ENCODE results near the gene RIPK1. TPM values are rescaled to one million over a fixed set of nuclear protein-coding genes. Genes with fewer than 3 reads are reported as not detected.
"Not testable (repeated sequence)": the region's sequence is repeated elsewhere in the genome, so short reads cannot be mapped to it uniquely, and the experiment has no call there.

The RIPK1 gene
- total and polyA plus RNA-seq, 2 donors (not counting 3 experiments of a cell fraction or from before 2014, with no cell fraction given), result 11.2 to 20.6 TPM

DNA sequence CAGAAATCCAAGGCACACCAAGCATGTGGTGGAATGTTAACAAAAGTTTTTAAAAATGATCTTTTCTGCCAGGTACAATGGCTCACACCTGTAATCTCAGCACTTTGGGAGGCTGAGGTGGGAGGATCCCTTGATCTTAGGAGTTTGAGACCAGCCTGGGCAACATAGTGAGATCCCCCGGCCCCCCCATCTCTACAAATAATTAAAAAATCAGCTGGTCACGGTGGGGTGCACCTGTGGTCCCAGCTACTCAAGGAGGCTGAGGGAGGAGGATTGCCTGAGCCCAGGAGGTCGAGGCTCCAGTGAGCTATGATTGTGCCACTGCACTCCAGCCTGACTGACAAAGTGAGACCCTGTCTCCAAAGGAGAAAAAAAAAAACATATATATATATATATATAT is 8.0 kb downstream of the RIPK1 start:
- ChIA-PET POLR2A (interaction anchor here (0.6 to 0.7 kb wide), 3 partner anchors 10 to 50 kb away, joined by 3 to 4 read pairs (median 4); no protein-coding TSS in a partner anchor), CTCF (interaction anchor here (1.1 to 1.3 kb wide), 2 partner anchors 9 to 175 kb away, joined by 3 to 5 read pairs; no protein-coding TSS in a partner anchor)
- Histone ChIP-seq H3K4me3 (replicated peaks in 1 of 3; ENCODE audit: insufficient read depth in 1 of 3, low read depth in 1 of 3, low read length in 3 of 3) (no peak overlapping the region), H3K4me2 (ENCODE audit: insufficient read depth, low read length) (no peak overlapping the region), H3K27me3 (ENCODE audit: control insufficient read depth in 2 of 2, insufficient read depth in 2 of 2, low read length in 2 of 2) (no peaks in the 10 kb centered on the region), H3K9me3 (replicated peaks; ENCODE audit: control insufficient read depth, insufficient read depth, low read length) (no peaks in the 10 kb centered on the region), H3K27ac (ENCODE audit: insufficient read depth, low read depth, low read length) (no peak overlapping the region), H4K20me1 (replicated peaks; ENCODE audit: control insufficient read depth, extremely low read depth, insufficient read depth, low read length) (no peaks in the 10 kb centered on the region), H3K79me2 (ENCODE audit: control insufficient read depth, insufficient read depth, low read length) (peaks cover 37% of the 10 kb centered on the region), H3K36me3 (ENCODE audit: control insufficient read depth in 2 of 2, extremely low read depth in 1 of 2, insufficient read depth in 2 of 2, low read length in 2 of 2) (peaks cover 0 to 18% of the 10 kb centered on the region in 2 experiments), H3K9ac (replicated peaks; ENCODE audit: extremely low read depth, insufficient read depth, low read length) (no peak overlapping the region), H3K4me1 (ENCODE audit: control insufficient read depth, extremely low read depth, insufficient read depth, low read length) (peaks cover 9% of the 10 kb centered on the region), H2AFZ (ENCODE audit: low read depth, low read length) (no peak overlapping the region), H3K9me1 (replicated peaks; ENCODE audit: control insufficient read depth, extremely low read depth, insufficient read depth, low read length) (no peaks in the 10 kb centered on the region)
- dilution Hi-C loops (cut with MboI; ENCODE audit: extremely low pct_ligation_motif_present, low sequenced_read_pairs) (no loop called here), intact Hi-C loops (cut with micrococcal nuclease) (no loop called here)
- TF ChIP-seq POLR2AphosphoS5 (IDR thresholded peaks at IDR 0.05; ENCODE audit: insufficient read depth, low read depth, low read length), result no peak
- no peak for TF ChIP-seq GATA2 (IDR thresholded peaks at IDR 0.05; ENCODE audit: insufficient read depth, insufficient read length, low read depth, low read length)
- FAIRE-seq, result no peak
- DNase-seq (ENCODE audit: low read depth, low spot score), result no peak
- no TSS peak for BruUV-seq (replicated peaks)

DNA sequence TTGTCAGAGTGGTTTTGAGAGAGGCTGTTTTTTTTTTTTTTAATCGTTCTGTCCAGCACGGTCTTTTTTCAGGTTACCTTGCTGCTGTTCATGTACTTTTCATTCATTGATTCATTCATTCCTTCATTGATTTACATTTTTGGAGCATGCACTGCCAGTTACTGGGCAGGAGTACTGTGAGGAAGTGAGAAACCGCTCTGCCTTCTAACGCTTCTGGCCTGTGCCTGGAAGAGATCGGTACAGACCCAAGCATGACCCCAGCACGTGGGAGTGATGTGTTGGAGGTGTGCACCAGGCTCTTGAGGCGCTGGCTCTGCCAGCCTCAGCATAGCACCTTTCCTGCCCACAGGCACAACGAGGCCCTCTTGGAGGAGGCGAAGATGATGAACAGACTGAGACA is 9.1 kb downstream of the RIPK1 start:
- Histone ChIP-seq H3K9me3 (replicated peaks; ENCODE audit: control insufficient read depth, insufficient read depth, low read length) (no peaks in the 10 kb centered on the region), H3K4me2 (ENCODE audit: insufficient read depth, low read length) (no peak overlapping the region), H3K27me3 (ENCODE audit: control insufficient read depth in 2 of 2, insufficient read depth in 2 of 2, low read length in 2 of 2) (no peaks in the 10 kb centered on the region), H3K9ac (replicated peaks; ENCODE audit: extremely low read depth, insufficient read depth, low read length) (no peak overlapping the region), H3K9me1 (replicated peaks; ENCODE audit: control insufficient read depth, extremely low read depth, insufficient read depth, low read length) (no peaks in the 10 kb centered on the region), H2AFZ (ENCODE audit: low read depth, low read length) (no peak overlapping the region), H3K4me1 (ENCODE audit: control insufficient read depth, extremely low read depth, insufficient read depth, low read length) (peaks cover 9% of the 10 kb centered on the region), H3K4me3 (replicated peaks in 1 of 3; ENCODE audit: insufficient read depth in 1 of 3, low read depth in 1 of 3, low read length in 3 of 3) (no peak overlapping the region), H3K36me3 (ENCODE audit: control insufficient read depth in 2 of 2, extremely low read depth in 1 of 2, insufficient read depth in 2 of 2, low read length in 2 of 2) (peaks cover 0 to 18% of the 10 kb centered on the region in 2 experiments), H3K27ac (ENCODE audit: insufficient read depth, low read depth, low read length) (no peak overlapping the region), H3K79me2 (ENCODE audit: control insufficient read depth, insufficient read depth, low read length) (peaks cover 29% of the 10 kb centered on the region), H4K20me1 (replicated peaks; ENCODE audit: control insufficient read depth, extremely low read depth, insufficient read depth, low read length) (no peaks in the 10 kb centered on the region)
- dilution Hi-C loops (cut with MboI; ENCODE audit: extremely low pct_ligation_motif_present, low sequenced_read_pairs) (no loop called here), intact Hi-C loops (cut with micrococcal nuclease) (no loop called here)
- DNase-seq (ENCODE audit: low read depth, low spot score), result no peak
- ChIA-PET CTCF (no interaction called here), POLR2A (no interaction called here)
- no peak for TF ChIP-seq GATA2 (IDR thresholded peaks at IDR 0.05; ENCODE audit: insufficient read depth, insufficient read length, low read depth, low read length)
- TF ChIP-seq EZH2 (IDR thresholded peaks at IDR 0.05; ENCODE audit: borderline replicate concordance, low read depth, low read length, severe bottlenecking), result no peak
- no peak for TF ChIP-seq JUN (IDR thresholded peaks at IDR 0.05; ENCODE audit: borderline replicate concordance, insufficient read depth, insufficient read length, low read depth)
- no peak for TF ChIP-seq POLR2AphosphoS5 (IDR thresholded peaks at IDR 0.05; ENCODE audit: insufficient read depth, low read depth, low read length)
- TF ChIP-seq, protein P1, sequence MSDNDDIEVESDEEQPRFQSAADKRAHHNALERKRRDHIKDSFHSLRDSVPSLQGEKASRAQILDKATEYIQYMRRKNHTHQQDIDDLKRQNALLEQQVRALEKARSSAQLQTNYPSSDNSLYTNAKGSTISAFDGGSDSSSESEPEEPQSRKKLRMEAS (IDR thresholded peaks at IDR 0.05; ENCODE audit: insufficient read depth, insufficient read length), result no peak
- no peak for TF ChIP-seq POLR2A (IDR thresholded peaks at IDR 0.05; ENCODE audit: low read depth, low read length)
- TF ChIP-seq FOS (IDR thresholded peaks at IDR 0.05; ENCODE audit: borderline replicate concordance, insufficient read depth, low read length), result no peak
- TF ChIP-seq, protein P2, sequence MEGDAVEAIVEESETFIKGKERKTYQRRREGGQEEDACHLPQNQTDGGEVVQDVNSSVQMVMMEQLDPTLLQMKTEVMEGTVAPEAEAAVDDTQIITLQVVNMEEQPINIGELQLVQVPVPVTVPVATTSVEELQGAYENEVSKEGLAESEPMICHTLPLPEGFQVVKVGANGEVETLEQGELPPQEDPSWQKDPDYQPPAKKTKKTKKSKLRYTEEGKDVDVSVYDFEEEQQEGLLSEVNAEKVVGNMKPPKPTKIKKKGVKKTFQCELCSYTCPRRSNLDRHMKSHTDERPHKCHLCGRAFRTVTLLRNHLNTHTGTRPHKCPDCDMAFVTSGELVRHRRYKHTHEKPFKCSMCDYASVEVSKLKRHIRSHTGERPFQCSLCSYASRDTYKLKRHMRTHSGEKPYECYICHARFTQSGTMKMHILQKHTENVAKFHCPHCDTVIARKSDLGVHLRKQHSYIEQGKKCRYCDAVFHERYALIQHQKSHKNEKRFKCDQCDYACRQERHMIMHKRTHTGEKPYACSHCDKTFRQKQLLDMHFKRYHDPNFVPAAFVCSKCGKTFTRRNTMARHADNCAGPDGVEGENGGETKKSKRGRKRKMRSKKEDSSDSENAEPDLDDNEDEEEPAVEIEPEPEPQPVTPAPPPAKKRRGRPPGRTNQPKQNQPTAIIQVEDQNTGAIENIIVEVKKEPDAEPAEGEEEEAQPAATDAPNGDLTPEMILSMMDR (IDR thresholded peaks at IDR 0.05; ENCODE audit: extremely low read depth in 1 of 2, insufficient read depth in 1 of 2, low read depth in 1 of 2, low read length in 2 of 2), result no peak
- TF ChIP-seq MYC (IDR thresholded peaks at IDR 0.05; ENCODE audit: low read depth, low read length), result no peak
- no peak for FAIRE-seq
- no TSS peak for BruUV-seq (replicated peaks)

DNA sequence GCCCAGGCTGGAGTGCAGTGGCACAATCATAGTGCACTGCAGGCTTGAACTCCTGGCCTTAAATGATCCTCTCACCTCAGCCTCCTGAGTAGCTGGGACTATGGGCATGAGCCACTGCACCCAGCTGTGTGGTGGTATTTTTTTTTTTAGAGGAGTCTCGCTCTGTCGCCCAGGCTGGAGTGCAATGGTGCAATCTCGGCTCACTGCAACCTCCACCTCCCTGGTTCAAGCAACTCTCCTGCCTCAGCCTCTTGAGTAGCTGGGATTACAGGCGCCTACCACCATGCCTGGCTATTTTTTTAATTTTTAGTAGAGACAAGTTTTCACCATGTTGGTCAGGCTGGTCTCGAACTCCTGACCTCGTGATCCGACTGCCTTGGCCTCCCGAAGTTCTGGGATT is 10.7 kb downstream of the RIPK1 start:
- intact Hi-C loops (cut with micrococcal nuclease); DNase-seq (ENCODE audit: low read depth, low spot score); H3K9me1 ChIP-seq (replicated peaks; ENCODE audit: control insufficient read depth, extremely low read depth, insufficient read depth, low read length); dilution Hi-C loops (cut with MboI; ENCODE audit: extremely low pct_ligation_motif_present, low sequenced_read_pairs); H3K4me1 ChIP-seq (ENCODE audit: control insufficient read depth, extremely low read depth, insufficient read depth, low read length); H2AFZ ChIP-seq (ENCODE audit: low read depth, low read length); H3K4me2 ChIP-seq (ENCODE audit: insufficient read depth, low read length); H4K20me1 ChIP-seq (replicated peaks; ENCODE audit: control insufficient read depth, extremely low read depth, insufficient read depth, low read length); H3K27ac ChIP-seq (ENCODE audit: insufficient read depth, low read depth, low read length); H3K9me3 ChIP-seq (replicated peaks; ENCODE audit: control insufficient read depth, insufficient read depth, low read length); BruUV-seq (replicated peaks); H3K4me3 ChIP-seq (replicated peaks in 1 of 3; ENCODE audit: insufficient read depth in 1 of 3, low read depth in 1 of 3, low read length in 3 of 3); CTCF ChIA-PET; H3K9ac ChIP-seq (replicated peaks; ENCODE audit: extremely low read depth, insufficient read depth, low read length); FAIRE-seq; H3K27me3 ChIP-seq (ENCODE audit: control insufficient read depth in 2 of 2, insufficient read depth in 2 of 2, low read length in 2 of 2); POLR2A ChIA-PET: not testable (repeated sequence)
- peaks cover 9 to 25% of the 10 kb centered on the region in 2 experiments for H3K36me3 ChIP-seq (ENCODE audit: control insufficient read depth in 2 of 2, extremely low read depth in 1 of 2, insufficient read depth in 2 of 2, low read length in 2 of 2)
- H3K79me2 ChIP-seq (ENCODE audit: control insufficient read depth, insufficient read depth, low read length), result peaks cover 16% of the 10 kb centered on the region
